Spleen (tissue), 7 donors: Measurements from ENCODE around the gene CFAP58.

Experiments used
- POLR2A ChIP-seq, 3 donors: fragments of 450-650 bp; IDR thresholded peaks; one replicate each; pipeline ENCODE4 v1.5.1; 2017; ENCODE audit warnings: antibody characterized with exemption in 3 of 3, mild to moderate bottlenecking in 1 of 3
- POLR2AphosphoS5 ChIP-seq, 3 donors: sonication (generic); formaldehyde crosslinking; IDR thresholded peaks; one replicate each; pipeline ENCODE4 v1.5.1; 2017; ENCODE audit warnings: antibody characterized with exemption in 3 of 3
- TF ChIP-seq, protein P1 (sequence below), 11 experiments: fragments of 200-600 bp in 7 of 11; fragments of 450-650 bp in 4 of 11; sonication (generic) in 4 of 11; IDR thresholded peaks in 8 of 11; conservative IDR thresholded peaks in 3 of 11; 1 replicate in 7 of 11; 2 replicates in 4 of 11; pipeline versions ENCODE4 v1.4.0 to v1.8.0; 2016 to 2021; ENCODE audit warnings: antibody characterized with exemption in 11 of 11, inconsistent platforms in 4 of 11, mild to moderate bottlenecking in 1 of 11
- donor health status: DM: no; HTN: no; CAD: no; lungs with moderate emphysema.
- donor health status: DM: no; HTN: no; CAD: no.
- donor health status: DM: no; HTN: no; CAD: no.

DNA sequence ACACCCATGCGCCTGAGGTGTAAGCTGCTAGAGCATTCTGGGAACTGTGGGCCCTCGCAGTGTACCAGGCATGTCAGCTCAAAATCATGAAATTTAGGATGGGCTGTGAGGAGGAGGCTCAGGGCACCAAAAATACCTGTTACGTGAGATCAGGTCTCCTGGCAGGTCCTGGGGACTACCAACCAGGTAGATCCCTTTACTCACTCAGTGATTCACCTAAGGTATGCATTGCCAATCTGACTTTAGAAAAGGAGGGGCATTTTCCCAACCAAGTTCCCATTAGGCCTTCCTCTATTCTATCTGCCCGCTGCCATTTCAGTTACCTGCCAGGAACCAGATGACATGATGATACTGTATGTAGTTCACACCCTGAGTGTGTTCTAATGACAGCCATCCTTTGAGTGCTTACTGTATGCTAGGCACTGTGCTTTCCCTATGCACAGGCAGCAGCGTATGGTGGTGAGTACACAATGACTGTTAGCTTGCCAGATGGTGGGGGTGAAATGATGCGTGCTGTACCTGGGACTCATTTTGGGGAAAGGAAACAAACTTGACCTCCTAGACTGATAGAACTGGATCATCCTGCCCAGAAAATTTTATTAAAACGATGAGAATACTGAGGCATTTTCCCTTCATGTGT is 62.0 kb downstream of the CFAP58 start:
- TF ChIP-seq, protein P1, sequence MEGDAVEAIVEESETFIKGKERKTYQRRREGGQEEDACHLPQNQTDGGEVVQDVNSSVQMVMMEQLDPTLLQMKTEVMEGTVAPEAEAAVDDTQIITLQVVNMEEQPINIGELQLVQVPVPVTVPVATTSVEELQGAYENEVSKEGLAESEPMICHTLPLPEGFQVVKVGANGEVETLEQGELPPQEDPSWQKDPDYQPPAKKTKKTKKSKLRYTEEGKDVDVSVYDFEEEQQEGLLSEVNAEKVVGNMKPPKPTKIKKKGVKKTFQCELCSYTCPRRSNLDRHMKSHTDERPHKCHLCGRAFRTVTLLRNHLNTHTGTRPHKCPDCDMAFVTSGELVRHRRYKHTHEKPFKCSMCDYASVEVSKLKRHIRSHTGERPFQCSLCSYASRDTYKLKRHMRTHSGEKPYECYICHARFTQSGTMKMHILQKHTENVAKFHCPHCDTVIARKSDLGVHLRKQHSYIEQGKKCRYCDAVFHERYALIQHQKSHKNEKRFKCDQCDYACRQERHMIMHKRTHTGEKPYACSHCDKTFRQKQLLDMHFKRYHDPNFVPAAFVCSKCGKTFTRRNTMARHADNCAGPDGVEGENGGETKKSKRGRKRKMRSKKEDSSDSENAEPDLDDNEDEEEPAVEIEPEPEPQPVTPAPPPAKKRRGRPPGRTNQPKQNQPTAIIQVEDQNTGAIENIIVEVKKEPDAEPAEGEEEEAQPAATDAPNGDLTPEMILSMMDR (IDR thresholded peaks at IDR 0.05 in 8 of 11, conservative IDR thresholded peaks at IDR 0.05 in 3 of 11): no peak
- no peak for TF ChIP-seq POLR2AphosphoS5 (IDR thresholded peaks at IDR 0.05)
- TF ChIP-seq POLR2A (IDR thresholded peaks at IDR 0.05): no peak
